Activated naive CD8-positive, alpha-beta T cell treated with anti-CD3 and anti-CD28 coated beads for 36 hours (primary cell): ENCODE results near the gene ELAC2. TPM values are rescaled to one million over a fixed set of nuclear protein-coding genes. Genes with fewer than 3 reads are reported as not detected.

Experiments
- DNase-seq: peaks from one replicate; pipeline ENCODE4 v3.0.0; 2021
- H3K27ac Mint-ChIP-seq: one replicate; pipeline ENCODE4 v1.8.0; 2022; ENCODE audit warnings: mild to moderate bottlenecking, moderate library complexity, mixed read lengths
- H3K27me3 Mint-ChIP-seq: one replicate; pipeline ENCODE4 v1.8.0; 2022; ENCODE audit warnings: mild to moderate bottlenecking, mixed read lengths
- H3K36me3 Mint-ChIP-seq: one replicate; pipeline ENCODE4 v1.8.0; 2021; ENCODE audit warnings: mild to moderate bottlenecking, mixed read lengths
- H3K4me1 Mint-ChIP-seq: one replicate; pipeline ENCODE4 v1.8.0; 2021; ENCODE audit warnings: mixed read lengths
- H3K4me3 Mint-ChIP-seq: one replicate; pipeline ENCODE4 v1.8.0; 2022; ENCODE audit warnings: mild to moderate bottlenecking, moderate library complexity, mixed read lengths
- H3K9me3 Mint-ChIP-seq: one replicate; pipeline ENCODE4 v1.8.0; 2022; ENCODE audit warnings: mixed read lengths
- total RNA-seq, 2 experiments: library from RNA; stranded (reverse); gene quantifications; one replicate each; pipeline ENCODE4 v1.2.3, GENCODE V29; 2021

ELAC2 gene
- total RNA-seq, 2 experiments from 2014 or later: 90.2 to 90.3 TPM

GRCh38 chr17:12964162-12964561 is 53.7 kb downstream of the ELAC2 start:
- H3K4me3 Mint-ChIP-seq: no peak overlapping the region
- no peaks in the 10 kb centered on the region for H3K4me1 Mint-ChIP-seq
- no peaks in the 10 kb centered on the region for H3K9me3 Mint-ChIP-seq

GRCh38 chr17:12963505-12963904 is 54.3 kb downstream of the ELAC2 start:
- H3K27ac Mint-ChIP-seq: no peak overlapping the region
- no peaks in the 10 kb centered on the region for H3K36me3 Mint-ChIP-seq
- H3K27me3 Mint-ChIP-seq: peaks cover 3% of the 10 kb centered on the region
- H3K4me3 Mint-ChIP-seq: no peak overlapping the region
- no peak for DNase-seq
- H3K9me3 Mint-ChIP-seq: peaks cover under 1% of the 10 kb centered on the region
- no peaks in the 10 kb centered on the region for H3K4me1 Mint-ChIP-seq

More at GRCh38 chr17:12964162-12964561, 53.7 kb downstream of the ELAC2 start:
- H3K27me3 Mint-ChIP-seq: peaks cover 3% of the 10 kb centered on the region
- no peak overlapping the region for H3K27ac Mint-ChIP-seq
- H3K36me3 Mint-ChIP-seq: no peaks in the 10 kb centered on the region
- no peak for DNase-seq

- DNase-seq: no peak
- H3K4me1 Mint-ChIP-seq: no peaks in the 10 kb centered on the region
- no peaks in the 10 kb centered on the region for H3K27me3 Mint-ChIP-seq
- H3K36me3 Mint-ChIP-seq: no peaks in the 10 kb centered on the region
- no peak overlapping the region for H3K4me3 Mint-ChIP-seq
- no peak overlapping the region for H3K27ac Mint-ChIP-seq
- H3K9me3 Mint-ChIP-seq: peaks cover 4% of the 10 kb centered on the region
Measured at GRCh38 chr17:12961655-12962054, 56.2 kb downstream of the ELAC2 start.

- DNase-seq: no peak
- Mint-ChIP-seq H3K27ac (no peak overlapping the region), H3K27me3 (no peaks in the 10 kb centered on the region), H3K36me3 (no peaks in the 10 kb centered on the region), H3K4me3 (no peak overlapping the region), H3K9me3 (peaks cover 6% of the 10 kb centered on the region), H3K4me1 (no peaks in the 10 kb centered on the region)
Measured at GRCh38 chr17:12959441-12959840, 58.4 kb downstream of the ELAC2 start.

GRCh38 chr17:12958786-12959185 is 59.0 kb downstream of the ELAC2 start:
- DNase-seq: no peak
- Mint-ChIP-seq H3K9me3 (peaks cover 6% of the 10 kb centered on the region), H3K27ac (no peak overlapping the region), H3K4me1 (no peaks in the 10 kb centered on the region), H3K36me3 (no peaks in the 10 kb centered on the region), H3K4me3 (no peak overlapping the region), H3K27me3 (no peaks in the 10 kb centered on the region)

GRCh38 chr17:12955521-12955920 is 62.3 kb downstream of the ELAC2 start:
- no peak for DNase-seq
- H3K4me3 Mint-ChIP-seq: no peak overlapping the region
- no peaks in the 10 kb centered on the region for H3K36me3 Mint-ChIP-seq
- H3K9me3 Mint-ChIP-seq: peaks cover 6% of the 10 kb centered on the region
- H3K4me1 Mint-ChIP-seq: no peaks in the 10 kb centered on the region
- H3K27ac Mint-ChIP-seq: no peak overlapping the region
- no peaks in the 10 kb centered on the region for H3K27me3 Mint-ChIP-seq

GRCh38 chr17:12953156-12953555 is 64.7 kb downstream of the ELAC2 start:
- Mint-ChIP-seq H3K27ac (no peak overlapping the region), H3K4me1 (no peaks in the 10 kb centered on the region), H3K9me3 (peaks cover 5% of the 10 kb centered on the region)

GRCh38 chr17:12952012-12952411 is 65.8 kb downstream of the ELAC2 start:
- no peaks in the 10 kb centered on the region for H3K4me1 Mint-ChIP-seq
- no peak for DNase-seq
- no peak overlapping the region for H3K27ac Mint-ChIP-seq
- peaks cover 1% of the 10 kb centered on the region for H3K27me3 Mint-ChIP-seq
- H3K4me3 Mint-ChIP-seq: no peak overlapping the region
- peaks cover 2% of the 10 kb centered on the region for H3K9me3 Mint-ChIP-seq
- no peaks in the 10 kb centered on the region for H3K36me3 Mint-ChIP-seq

More at GRCh38 chr17:12953156-12953555, 64.7 kb downstream of the ELAC2 start:
- Mint-ChIP-seq H3K4me3 (no peak overlapping the region), H3K27me3 (no peaks in the 10 kb centered on the region), H3K36me3 (no peaks in the 10 kb centered on the region)
- no peak for DNase-seq

- no peaks in the 10 kb centered on the region for H3K4me1 Mint-ChIP-seq
- peaks cover 13% of the 10 kb centered on the region for H3K27me3 Mint-ChIP-seq
- H3K27ac Mint-ChIP-seq: no peak overlapping the region
- DNase-seq: no peak
- no peak overlapping the region for H3K4me3 Mint-ChIP-seq
- no peaks in the 10 kb centered on the region for H3K36me3 Mint-ChIP-seq
- H3K9me3 Mint-ChIP-seq: no peaks in the 10 kb centered on the region
Measured at GRCh38 chr17:12947047-12947446, 70.8 kb downstream of the ELAC2 start.

Other genes starting within 250 kb of the ELAC2 start
- gene ARHGAP44, start 228.5 kb downstream of the ELAC2 start, total RNA-seq: under 1 TPM; 0.16 to 0.29 TPM